Brain microvascular endothelial cell (primary cell): Measurements from ENCODE around the gene ADGRL3.

Experiments used
- DNase-seq: peaks from one replicate; pipeline ENCODE4 v3.0.0-alpha.2; 2020
- H3K27ac ChIP-seq: fragments of 250-450 bp; sonication (Bioruptor Pico); 2 replicates; pipeline ENCODE4 v1.5.1; 2020; ENCODE audit warnings: mild to moderate bottlenecking, moderate library complexity
- H3K27me3 ChIP-seq: fragments of 250-450 bp; sonication (Bioruptor Pico); replicated peaks from 2 replicates; pipeline ENCODE4 v1.5.1; 2020; ENCODE audit warnings: mild to moderate bottlenecking
- H3K36me3 ChIP-seq: fragments of 250-450 bp; sonication (Bioruptor Pico); replicated peaks from 2 replicates; pipeline ENCODE4 v1.5.1; 2020; ENCODE audit warnings: mild to moderate bottlenecking
- H3K4me3 ChIP-seq: 2 replicates; pipeline ENCODE4 v1.5.1; 2011; ENCODE audit warnings: low read depth, mild to moderate bottlenecking, control low read depth, low read length, moderate library complexity
- CTCF ChIP-seq: IDR thresholded peaks from 2 replicates; pipeline ENCODE4 v1.5.1; 2011; ENCODE audit warnings: low read depth, mild to moderate bottlenecking, moderate library complexity, low read length, control low read depth, inconsistent platforms; ENCODE audit errors: missing control alignments
- in situ Hi-C: cut with HindIII; loops from 2 replicates; pipeline ENCODE4 v1.10.0; 2017; ENCODE audit warnings: low sequenced_read_pairs, low pct_ligation_motif_present

ADGRL3 gene

GRCh38 chr4:61462451-61463326, 262.6 kb downstream of the ADGRL3 start:
- no peak for TF ChIP-seq CTCF
- Histone ChIP-seq H3K4me3 (no peak overlapping the region), H3K27me3 (no peaks in the 10 kb centered on the region), H3K27ac (peak overlapping the region; percentile 12), H3K36me3 (no peaks in the 10 kb centered on the region)
- in situ Hi-C loops, result no loop called here
- peak; percentile 34 for DNase-seq

- in situ Hi-C loops, result no loop called here
- no peak for TF ChIP-seq CTCF
- Histone ChIP-seq H3K27ac (no peak overlapping the region), H3K4me3 (no peak overlapping the region), H3K36me3 (no peaks in the 10 kb centered on the region), H3K27me3 (no peaks in the 10 kb centered on the region)
- peak; percentile 34 for DNase-seq
Observed at GRCh38 chr4:61468024-61468720, 268.0 kb downstream of the ADGRL3 start.

GRCh38 chr4:61473306-61473705, 273.2 kb downstream of the ADGRL3 start:
- TF ChIP-seq CTCF, result no peak
- in situ Hi-C loops, result no loop called here

GRCh38 chr4:61478340-61478739, 278.2 kb downstream of the ADGRL3 start:
- no peak for TF ChIP-seq CTCF
- Histone ChIP-seq H3K36me3 (no peaks in the 10 kb centered on the region), H3K4me3 (no peak overlapping the region), H3K27me3 (no peaks in the 10 kb centered on the region), H3K27ac (no peak overlapping the region)
- in situ Hi-C loops, result no loop called here
- no peak for DNase-seq

More at GRCh38 chr4:61473306-61473705, 273.2 kb downstream of the ADGRL3 start:
- Histone ChIP-seq H3K4me3 (no peak overlapping the region), H3K36me3 (no peaks in the 10 kb centered on the region), H3K27ac (no peak overlapping the region), H3K27me3 (no peaks in the 10 kb centered on the region)
- no peak for DNase-seq

GRCh38 chr4:61485056-61485455, 284.9 kb downstream of the ADGRL3 start:
- DNase-seq, result no peak
- TF ChIP-seq CTCF, result no peak
- H3K4me3 ChIP-seq, result no peak overlapping the region
- in situ Hi-C loops, result no loop called here
- no peak overlapping the region for H3K27ac ChIP-seq
- no peaks in the 10 kb centered on the region for H3K27me3 ChIP-seq
- H3K36me3 ChIP-seq, result no peaks in the 10 kb centered on the region
